WTC11 (cell line): ENCODE results near the gene NOS3. TPM values are rescaled to one million over a fixed set of nuclear protein-coding genes. Genes with fewer than 3 reads are reported as not detected.

ENCODE experiments used
- ATAC-seq: fragments of 200-7000 bp; cut with Tn5 transposase; 2 replicates; pipeline ENCODE4 v1.10.0; 2021; ENCODE audit warnings: mild to moderate bottlenecking, moderate library complexity
- CTCF ChIA-PET: fragments of 300-600 bp; sonication (Branson Sonifier 250); formaldehyde crosslinking; loops from one replicate; lab custom pipeline; 2021; ENCODE audit warnings: antibody characterized with exemption; lab: Charles Lee
- POLR2A ChIA-PET: fragments of 350-600 bp; sonication (Branson Sonifier 250); formaldehyde crosslinking; loops from one replicate; lab custom pipeline; 2021; ENCODE audit warnings: antibody characterized with exemption; lab: Charles Lee
- DNase-seq: peaks from one replicate; pipeline ENCODE4 v3.0.0; 2021; ENCODE audit warnings: low spot score
- H3K27ac Mint-ChIP-seq: 2 replicates; pipeline ENCODE4 v1.8.0; 2021; ENCODE audit warnings: mixed read lengths
- H3K27me3 Mint-ChIP-seq: 2 replicates; pipeline ENCODE4 v1.8.0; 2021; ENCODE audit warnings: low read depth, mild to moderate bottlenecking, moderate library complexity, mixed read lengths
- H3K36me3 Mint-ChIP-seq: 2 replicates; pipeline ENCODE4 v1.8.0; 2021; ENCODE audit warnings: mixed read lengths
- H3K4me1 Mint-ChIP-seq: 2 replicates; pipeline ENCODE4 v1.8.0; 2022; ENCODE audit warnings: mixed read lengths
- H3K4me3 Mint-ChIP-seq: 2 replicates; pipeline ENCODE4 v1.8.0; 2021; ENCODE audit warnings: mild to moderate bottlenecking, moderate library complexity, mixed read lengths
- H3K9me3 Mint-ChIP-seq: 2 replicates; pipeline ENCODE4 v1.8.0; 2021; ENCODE audit warnings: mixed read lengths
- CBFB ChIP-seq: sonication (generic); formaldehyde crosslinking; IDR thresholded peaks from 2 replicates; pipeline ENCODE4 v1.8.1; 2022; ENCODE audit warnings: mild to moderate bottlenecking, low read depth, missing genetic modification reagents
- FOXJ3 ChIP-seq: sonication (generic); formaldehyde crosslinking; IDR thresholded peaks from 2 replicates; pipeline ENCODE4 v1.9.0; 2021; ENCODE audit warnings: missing genetic modification reagents, mild to moderate bottlenecking, borderline replicate concordance
- GABPB1 ChIP-seq: sonication (generic); formaldehyde crosslinking; IDR thresholded peaks from 2 replicates; pipeline ENCODE4 v1.8.1; 2023; ENCODE audit warnings: mild to moderate bottlenecking, missing genetic modification reagents
- IRF1 ChIP-seq: sonication (generic); formaldehyde crosslinking; IDR thresholded peaks from 2 replicates; pipeline ENCODE4 v1.8.0; 2023; ENCODE audit warnings: missing genetic modification reagents
- IRF2 ChIP-seq: sonication (generic); formaldehyde crosslinking; IDR thresholded peaks from 2 replicates; pipeline ENCODE4 v1.8.0; 2022; ENCODE audit warnings: low read depth, missing genetic modification reagents, borderline replicate concordance
- SMAD3 ChIP-seq: sonication (generic); formaldehyde crosslinking; IDR thresholded peaks from 2 replicates; pipeline ENCODE4 v1.8.0; 2022; ENCODE audit warnings: missing genetic modification reagents, mild to moderate bottlenecking, borderline replicate concordance
- USF1 ChIP-seq: sonication (generic); formaldehyde crosslinking; IDR thresholded peaks from 2 replicates; pipeline ENCODE4 v1.8.0; 2022; ENCODE audit warnings: mild to moderate bottlenecking, missing genetic modification reagents
- ZNF232 ChIP-seq: sonication (generic); formaldehyde crosslinking; IDR thresholded peaks from 2 replicates; pipeline ENCODE4 v1.8.0; 2022; ENCODE audit warnings: mild to moderate bottlenecking, missing genetic modification reagents
- ZNF512 ChIP-seq: sonication (generic); formaldehyde crosslinking; IDR thresholded peaks from 2 replicates; pipeline ENCODE4 v1.8.1; 2022; ENCODE audit warnings: missing genetic modification reagents, borderline replicate concordance
- total RNA-seq: library from RNA; stranded (reverse); gene quantifications from 3 replicates; pipeline ENCODE4 v1.2.3, GENCODE V29; 2021
- TF ChIP-seq, protein P1 (sequence below): sonication (generic); formaldehyde crosslinking; IDR thresholded peaks from 2 replicates; pipeline ENCODE4 v1.8.0; 2022; ENCODE audit warnings: missing genetic modification reagents
- TF ChIP-seq, protein P2 (sequence below): fragments of 250-450 bp; sonication (Bioruptor Pico); conservative IDR thresholded peaks from 2 replicates; pipeline ENCODE4 v1.9.0; 2021; ENCODE audit warnings: mild to moderate bottlenecking
- TF ChIP-seq, protein P3 (sequence below): sonication (generic); formaldehyde crosslinking; conservative IDR thresholded peaks from 2 replicates; pipeline ENCODE4 v1.8.1; 2022; ENCODE audit warnings: mild to moderate bottlenecking, missing genetic modification reagents
- TF ChIP-seq, protein P4 (sequence below): sonication (generic); formaldehyde crosslinking; IDR thresholded peaks from 2 replicates; pipeline ENCODE4 v1.8.1; 2022; ENCODE audit warnings: low read depth, missing genetic modification reagents, borderline replicate concordance

NOS3 gene
- total RNA-seq, 1 experiment from 2014 or later, result 6.6 TPM

GRCh38 chr7:150941351-150942000 lies 49.3 kb upstream of the NOS3 start:
- no peaks in the 10 kb centered on the region; the same call in 1 of the 2 replicates for H3K27me3 Mint-ChIP-seq
- CTCF ChIA-PET, result interaction anchor here (1.3 to 1.4 kb wide), 2 partner anchors 21 to 43 kb away, joined by 5 to 6 read pairs; no protein-coding TSS in a partner anchor
- peaks cover 23% of the 10 kb centered on the region for H3K4me1 Mint-ChIP-seq
- no peak for TF ChIP-seq SMAD3 (CRISPR knock-in tag)
- TF ChIP-seq IRF1 (CRISPR knock-in tag), result no peak
- TF ChIP-seq GABPB1 (CRISPR knock-in tag), result no peak
- TF ChIP-seq CBFB, result no peak
- TF ChIP-seq, protein P1, sequence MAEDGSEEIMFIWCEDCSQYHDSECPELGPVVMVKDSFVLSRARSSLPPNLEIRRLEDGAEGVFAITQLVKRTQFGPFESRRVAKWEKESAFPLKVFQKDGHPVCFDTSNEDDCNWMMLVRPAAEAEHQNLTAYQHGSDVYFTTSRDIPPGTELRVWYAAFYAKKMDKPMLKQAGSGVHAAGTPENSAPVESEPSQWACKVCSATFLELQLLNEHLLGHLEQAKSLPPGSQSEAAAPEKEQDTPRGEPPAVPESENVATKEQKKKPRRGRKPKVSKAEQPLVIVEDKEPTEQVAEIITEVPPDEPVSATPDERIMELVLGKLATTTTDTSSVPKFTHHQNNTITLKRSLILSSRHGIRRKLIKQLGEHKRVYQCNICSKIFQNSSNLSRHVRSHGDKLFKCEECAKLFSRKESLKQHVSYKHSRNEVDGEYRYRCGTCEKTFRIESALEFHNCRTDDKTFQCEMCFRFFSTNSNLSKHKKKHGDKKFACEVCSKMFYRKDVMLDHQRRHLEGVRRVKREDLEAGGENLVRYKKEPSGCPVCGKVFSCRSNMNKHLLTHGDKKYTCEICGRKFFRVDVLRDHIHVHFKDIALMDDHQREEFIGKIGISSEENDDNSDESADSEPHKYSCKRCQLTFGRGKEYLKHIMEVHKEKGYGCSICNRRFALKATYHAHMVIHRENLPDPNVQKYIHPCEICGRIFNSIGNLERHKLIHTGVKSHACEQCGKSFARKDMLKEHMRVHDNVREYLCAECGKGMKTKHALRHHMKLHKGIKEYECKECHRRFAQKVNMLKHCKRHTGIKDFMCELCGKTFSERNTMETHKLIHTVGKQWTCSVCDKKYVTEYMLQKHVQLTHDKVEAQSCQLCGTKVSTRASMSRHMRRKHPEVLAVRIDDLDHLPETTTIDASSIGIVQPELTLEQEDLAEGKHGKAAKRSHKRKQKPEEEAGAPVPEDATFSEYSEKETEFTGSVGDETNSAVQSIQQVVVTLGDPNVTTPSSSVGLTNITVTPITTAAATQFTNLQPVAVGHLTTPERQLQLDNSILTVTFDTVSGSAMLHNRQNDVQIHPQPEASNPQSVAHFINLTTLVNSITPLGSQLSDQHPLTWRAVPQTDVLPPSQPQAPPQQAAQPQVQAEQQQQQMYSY (CRISPR knock-in tag), result no peak
- TF ChIP-seq, protein P2, sequence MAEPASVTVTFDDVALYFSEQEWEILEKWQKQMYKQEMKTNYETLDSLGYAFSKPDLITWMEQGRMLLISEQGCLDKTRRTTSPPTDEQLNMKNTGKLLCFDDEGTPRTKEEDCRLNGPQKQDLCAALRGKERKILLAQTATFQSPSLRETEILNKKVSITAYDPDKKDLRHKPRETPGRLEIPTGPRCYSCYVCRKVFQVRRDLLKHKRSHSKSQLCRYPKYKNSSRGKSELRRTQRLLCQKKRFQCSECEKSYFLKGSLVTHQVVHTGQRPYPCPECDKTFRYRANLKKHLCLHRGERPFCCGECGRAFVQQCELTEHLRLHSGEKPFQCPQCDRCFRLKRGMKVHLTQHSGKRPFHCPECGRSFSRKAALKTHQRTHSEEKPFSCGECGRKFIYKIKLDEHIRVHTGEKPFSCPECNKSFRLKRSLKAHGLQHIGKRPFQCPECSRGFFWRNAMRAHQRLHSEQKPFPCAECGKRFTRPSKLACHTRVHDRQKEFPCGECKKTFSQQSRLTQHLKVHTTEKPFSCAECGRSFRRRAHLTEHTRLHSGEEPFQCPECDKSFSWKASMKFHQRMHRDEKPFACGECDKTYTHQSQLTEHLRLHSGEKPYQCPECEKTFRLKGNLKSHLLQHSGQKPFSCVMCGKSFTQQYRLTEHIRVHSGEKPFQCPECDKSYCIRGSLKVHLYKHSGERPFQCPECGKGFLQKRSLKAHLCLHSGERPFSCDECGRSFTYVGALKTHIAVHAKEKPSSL (CRISPR knock-in tag), result no peak
- no peak for TF ChIP-seq ZNF512 (CRISPR knock-in tag)
- TF ChIP-seq, protein P3, sequence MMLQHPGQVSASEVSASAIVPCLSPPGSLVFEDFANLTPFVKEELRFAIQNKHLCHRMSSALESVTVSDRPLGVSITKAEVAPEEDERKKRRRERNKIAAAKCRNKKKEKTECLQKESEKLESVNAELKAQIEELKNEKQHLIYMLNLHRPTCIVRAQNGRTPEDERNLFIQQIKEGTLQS, result no peak
- TF ChIP-seq, protein P4, sequence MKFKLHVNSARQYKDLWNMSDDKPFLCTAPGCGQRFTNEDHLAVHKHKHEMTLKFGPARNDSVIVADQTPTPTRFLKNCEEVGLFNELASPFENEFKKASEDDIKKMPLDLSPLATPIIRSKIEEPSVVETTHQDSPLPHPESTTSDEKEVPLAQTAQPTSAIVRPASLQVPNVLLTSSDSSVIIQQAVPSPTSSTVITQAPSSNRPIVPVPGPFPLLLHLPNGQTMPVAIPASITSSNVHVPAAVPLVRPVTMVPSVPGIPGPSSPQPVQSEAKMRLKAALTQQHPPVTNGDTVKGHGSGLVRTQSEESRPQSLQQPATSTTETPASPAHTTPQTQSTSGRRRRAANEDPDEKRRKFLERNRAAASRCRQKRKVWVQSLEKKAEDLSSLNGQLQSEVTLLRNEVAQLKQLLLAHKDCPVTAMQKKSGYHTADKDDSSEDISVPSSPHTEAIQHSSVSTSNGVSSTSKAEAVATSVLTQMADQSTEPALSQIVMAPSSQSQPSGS (CRISPR knock-in tag), result no peak
- TF ChIP-seq FOXJ3 (CRISPR knock-in tag), result no peak
- TF ChIP-seq ZNF232 (CRISPR knock-in tag), result no peak
- no peak for TF ChIP-seq IRF2
- TF ChIP-seq USF1 (CRISPR knock-in tag), result no peak
- TF ChIP-seq, all 79 proteins: peak for 0
- POLR2A ChIA-PET, result no interaction called here
- ATAC-seq, result no peak
- no peak overlapping the region for H3K4me3 Mint-ChIP-seq
- no peaks in the 10 kb centered on the region for H3K9me3 Mint-ChIP-seq
- no peak overlapping the region for H3K27ac Mint-ChIP-seq
- no peak for DNase-seq
- no peaks in the 10 kb centered on the region for H3K36me3 Mint-ChIP-seq
